Fibroblast of the aortic adventitia (primary cell): Measurements from ENCODE around the gene RANBP10. TPM values are rescaled to one million over a fixed set of nuclear protein-coding genes. Genes with fewer than 3 reads are reported as not detected.

Experiments
- DNase-seq: peaks from one replicate; pipeline ENCODE4 v3.0.0-alpha.2; 2010; ENCODE audit warnings: low read depth
- H3K4me3 ChIP-seq: 2 replicates; pipeline ENCODE4 v1.5.1; 2011; ENCODE audit warnings: low read depth, mild to moderate bottlenecking, control low read depth, low read length, moderate library complexity
- CTCF ChIP-seq: IDR thresholded peaks from 2 replicates; pipeline ENCODE4 v1.5.1; 2011; ENCODE audit warnings: mild to moderate bottlenecking, low read length, control low read depth, inconsistent platforms; ENCODE audit not compliant: insufficient read depth
- total RNA-seq: library from RNA; depleted of rRNA; stranded (reverse); fragments of >200 nt; gene quantifications from 2 replicates; pipeline ENCODE4 v1.2.3, GENCODE V29; 2012; ENCODE audit warnings: low replicate concordance

Gene RANBP10
- total RNA-seq, 1 donor = 6.4 TPM

DNA sequence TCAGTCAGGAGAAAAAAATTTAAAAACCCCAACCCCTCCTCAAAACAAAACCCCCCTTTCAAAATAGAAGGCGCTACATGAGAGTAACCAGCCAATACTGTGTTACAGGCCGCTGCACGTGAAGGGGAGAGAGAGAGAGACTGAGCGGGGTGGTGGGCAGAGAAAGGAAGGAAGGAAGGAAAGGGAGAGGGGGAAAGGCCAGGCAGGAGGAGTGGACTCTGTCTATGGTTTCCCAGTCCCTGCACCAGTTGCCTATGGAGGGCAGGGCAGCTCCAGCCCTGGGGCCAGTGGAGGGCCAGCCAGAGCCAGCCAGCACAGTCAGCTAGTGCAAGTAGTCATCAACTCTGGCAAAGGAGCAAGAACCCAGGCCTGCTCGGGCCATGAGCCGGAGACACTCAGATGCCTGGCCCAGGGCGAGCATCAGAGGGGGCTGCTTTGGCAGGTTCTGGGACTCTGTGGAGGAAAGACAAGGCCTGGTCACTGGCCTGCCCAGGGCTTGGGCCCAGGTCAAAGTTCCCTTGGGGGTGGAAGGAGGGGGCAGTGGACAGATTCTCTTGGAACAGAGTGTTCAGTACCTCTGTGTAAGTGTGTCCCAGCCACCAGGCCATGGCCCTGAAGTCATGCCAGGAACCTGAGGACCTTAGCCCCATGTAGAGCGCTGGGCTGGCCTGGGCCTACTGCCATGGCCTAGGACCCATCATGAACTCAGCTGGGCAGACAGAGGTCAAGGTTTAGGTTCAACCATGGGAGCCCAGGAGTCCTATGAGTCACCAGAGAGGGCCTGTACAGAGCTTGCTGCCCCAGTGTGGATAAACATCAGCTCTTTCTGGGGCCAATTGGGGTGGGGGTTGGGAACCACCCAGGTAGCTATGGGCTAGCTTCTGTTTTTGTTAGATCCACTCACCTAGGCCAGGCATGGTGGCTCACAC is 80.0 kb downstream of the RANBP10 start:
- no peak for DNase-seq
- no peak overlapping the region for H3K4me3 ChIP-seq
- TF ChIP-seq CTCF = no peak

DNA sequence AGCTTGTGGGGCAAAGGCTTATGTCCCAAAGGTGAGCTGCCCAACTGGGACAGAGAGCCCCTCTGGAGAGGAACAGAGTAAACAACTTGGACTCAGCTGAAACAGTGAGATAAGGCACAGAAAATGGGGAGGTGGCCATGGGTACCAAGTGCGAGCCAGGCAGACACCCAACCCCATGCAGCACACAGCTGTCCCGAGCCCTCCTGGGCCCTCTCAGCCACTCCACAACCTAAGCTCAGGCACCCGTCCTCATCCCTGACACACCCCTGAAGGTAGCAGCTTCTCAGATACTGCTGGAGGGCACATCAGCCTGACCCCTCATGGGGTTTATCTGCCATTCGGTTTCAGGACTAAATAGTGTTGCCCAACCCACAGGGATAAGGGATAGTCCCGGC is 82.5 kb downstream of the RANBP10 start:
- DNase-seq = no peak
- H3K4me3 ChIP-seq = no peak overlapping the region

DNA sequence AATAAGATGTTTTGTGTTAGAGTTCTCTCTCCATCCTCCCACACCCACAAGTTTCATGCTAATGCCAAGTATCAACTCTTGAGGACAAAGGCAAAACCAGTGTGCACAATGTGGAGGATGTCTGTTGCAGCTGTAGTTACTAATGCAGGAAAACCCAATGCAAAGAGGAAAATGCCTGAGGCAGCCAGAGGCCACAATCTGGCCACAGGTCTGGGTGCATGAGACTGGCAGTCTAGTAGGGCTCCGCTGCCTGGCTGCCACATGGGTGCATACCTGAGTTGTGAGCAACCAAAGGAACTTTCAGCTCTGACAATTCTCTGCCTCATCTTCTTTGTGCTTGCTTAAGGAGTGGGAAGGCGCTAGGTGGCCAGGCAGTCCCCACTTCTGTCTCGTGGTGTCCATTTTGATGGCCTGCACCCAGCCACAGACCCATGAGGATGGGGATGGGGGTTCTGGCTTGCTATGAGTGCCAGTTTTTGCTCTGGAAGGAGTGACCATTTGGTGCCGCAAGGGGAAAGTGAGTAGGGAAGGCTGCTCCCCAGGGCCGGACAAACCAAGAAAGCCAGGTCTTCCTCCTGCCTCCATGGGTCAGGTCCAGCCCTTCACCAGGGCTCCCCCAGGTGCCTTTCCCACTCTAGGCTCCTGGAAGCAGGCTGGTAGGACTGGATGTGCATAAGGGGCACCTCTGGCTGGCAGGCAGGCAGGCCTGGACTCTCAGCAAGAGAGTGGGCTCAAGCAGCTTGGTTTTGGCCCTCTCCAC is 83.0 kb downstream of the RANBP10 start:
- no peak for DNase-seq

More for the DNA sequence above, 82.5 kb downstream of the RANBP10 start:
- TF ChIP-seq CTCF = no peak

DNA sequence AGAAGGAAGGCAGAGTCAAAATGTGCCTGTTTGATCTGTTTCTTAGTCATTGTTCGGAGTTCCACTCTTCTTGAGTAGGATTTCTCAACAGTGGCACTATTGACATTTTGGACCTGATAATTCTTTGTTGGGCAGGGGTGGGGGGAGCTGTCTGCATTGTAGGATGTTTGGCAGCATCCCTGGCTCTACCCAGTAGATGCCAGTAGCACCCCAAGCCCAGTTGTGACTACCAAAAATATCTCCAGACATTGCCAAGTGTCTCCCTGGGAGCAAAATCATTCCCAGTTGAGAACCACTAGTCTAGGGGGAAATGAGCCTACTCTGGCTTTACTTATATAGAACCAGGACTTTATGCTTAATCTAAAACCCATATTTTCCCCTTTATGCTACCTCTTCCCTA is 86.1 kb downstream of the RANBP10 start:
- peak overlapping the region; percentile 88 for H3K4me3 ChIP-seq
- no peak for TF ChIP-seq CTCF
- no peak for DNase-seq

More for the DNA sequence above, 83.0 kb downstream of the RANBP10 start:
- H3K4me3 ChIP-seq = no peak overlapping the region
- no peak for TF ChIP-seq CTCF

DNA sequence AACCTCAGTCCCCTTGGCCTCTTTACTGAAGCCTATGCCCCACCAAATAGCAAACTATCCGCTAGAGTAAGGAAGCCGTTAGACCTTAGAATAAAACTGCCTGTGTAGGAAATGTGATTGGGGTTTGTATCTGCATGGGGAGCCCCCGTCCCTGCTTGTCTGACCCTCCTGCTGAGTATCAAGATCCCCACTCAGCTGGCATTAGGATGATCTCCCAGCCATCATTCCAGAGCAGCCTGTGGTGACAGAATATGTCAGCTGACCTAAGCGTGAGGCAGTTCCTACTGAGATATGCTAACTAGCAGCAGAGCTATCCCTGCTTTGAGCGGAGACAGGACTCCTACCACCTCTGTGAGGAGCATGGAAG is 86.6 kb downstream of the RANBP10 start:
- no peak for TF ChIP-seq CTCF
- DNase-seq = peak; percentile 52
- H3K4me3 ChIP-seq = peak overlapping the region; percentile 88

GRCh38 chr16:67719048-67719777 is 87.1 kb downstream of the RANBP10 start, which contains the start of gene GFOD2:
Gene GFOD2, minus strand, starts transcription at chr16:67719316. Its CDS starts 33,601 bp downstream, at chr16:67685715.
- no peak for TF ChIP-seq CTCF
- H3K4me3 ChIP-seq = peak within 1 kb of the TSS; percentile 88
- peak; percentile 93 for DNase-seq
